Neuronal stem cell (in vitro differentiated cells): ENCODE data around the gene MED29.

Source experiments
- DNase-seq: peaks from one replicate; pipeline ENCODE4 v3.0.0-alpha.2; 2013; ENCODE audit warnings: low spot score
- H2AFZ ChIP-seq: one replicate; pipeline ENCODE4 v1.6.1; 2013; ENCODE audit warnings: mild to moderate bottlenecking, low read length, inconsistent platforms
- H2AK5ac ChIP-seq: 2 replicates; pipeline ENCODE4 v1.6.1; 2013; ENCODE audit warnings: low read depth, mild to moderate bottlenecking, inconsistent platforms, low read length, moderate library complexity, mixed read lengths
- H2BK120ac ChIP-seq: 2 replicates; pipeline ENCODE4 v1.6.1; 2013; ENCODE audit warnings: low read depth, mild to moderate bottlenecking, inconsistent platforms, low read length, moderate library complexity, mixed read lengths
- H2BK12ac ChIP-seq: one replicate; pipeline ENCODE4 v1.6.1; 2013; ENCODE audit warnings: low read length, inconsistent platforms
- H2BK15ac ChIP-seq: 2 replicates; pipeline ENCODE4 v1.6.1; 2013; ENCODE audit warnings: mild to moderate bottlenecking, low read length, inconsistent platforms, mixed read lengths
- H2BK5ac ChIP-seq: one replicate; pipeline ENCODE4 v1.6.1; 2013; ENCODE audit warnings: inconsistent platforms, mild to moderate bottlenecking, low read length, moderate library complexity
- H3K14ac ChIP-seq: one replicate; pipeline ENCODE4 v1.6.1; 2013; ENCODE audit warnings: low read length, inconsistent platforms
- H3K18ac ChIP-seq: 2 replicates; pipeline ENCODE4 v1.6.1; 2013; ENCODE audit warnings: low read length, inconsistent platforms
- H3K23ac ChIP-seq: 2 replicates; pipeline ENCODE4 v1.6.1; 2013; ENCODE audit warnings: low read depth, mild to moderate bottlenecking, mixed read lengths, low read length, inconsistent platforms; ENCODE audit not compliant: poor library complexity
- H3K27ac ChIP-seq: replicated peaks from 3 replicates; pipeline ENCODE4 v1.5.1; 2013; ENCODE audit warnings: low read length, inconsistent platforms
- H3K27me3 ChIP-seq, 3 experiments: 2 replicates each; pipeline ENCODE4 v1.6.1; 2013; ENCODE audit warnings: low read length in 3 of 3, mild to moderate bottlenecking in 2 of 3, inconsistent platforms in 1 of 3, low read depth in 1 of 3, mixed read lengths in 1 of 3, moderate library complexity in 1 of 3; ENCODE audit not compliant: control insufficient read depth in 3 of 3, insufficient read depth in 3 of 3
- H3K36me3 ChIP-seq, 2 donors: replicated peaks in 1 of 2; 2 replicates each; pipeline ENCODE4 v1.6.1; 2013; ENCODE audit warnings: low read length in 2 of 2; ENCODE audit not compliant: control insufficient read depth in 2 of 2, insufficient read depth in 2 of 2
- H3K4ac ChIP-seq: 2 replicates; pipeline ENCODE4 v1.6.1; 2013; ENCODE audit warnings: inconsistent platforms, mild to moderate bottlenecking, low read length, moderate library complexity
- H3K4me1 ChIP-seq, 2 donors: 1 replicate in 1 of 2; 2 replicates in 1 of 2; pipeline ENCODE4 v1.6.1; 2013; ENCODE audit warnings: low read length in 2 of 2, low read depth in 1 of 2; ENCODE audit not compliant: control insufficient read depth in 2 of 2, insufficient read depth in 1 of 2
- H3K4me2 ChIP-seq: one replicate; pipeline ENCODE4 v1.6.1; 2013; ENCODE audit warnings: mild to moderate bottlenecking, low read length, inconsistent platforms; ENCODE audit not compliant: insufficient read depth, poor library complexity, severe bottlenecking
- H3K4me3 ChIP-seq, 2 donors: 2 replicates each; pipeline ENCODE4 v1.5.1; 2013; ENCODE audit warnings: low read length in 2 of 2, mild to moderate bottlenecking in 2 of 2, inconsistent platforms in 1 of 2, moderate library complexity in 1 of 2
- H3K79me1 ChIP-seq: one replicate; pipeline ENCODE4 v1.6.1; 2013; ENCODE audit warnings: low read depth, mild to moderate bottlenecking, inconsistent platforms, low read length, moderate library complexity
- H3K9ac ChIP-seq: one replicate; pipeline ENCODE4 v1.6.1; 2013; ENCODE audit warnings: mild to moderate bottlenecking, low read depth, low read length, inconsistent platforms; ENCODE audit not compliant: poor library complexity
- H3K9me3 ChIP-seq, 2 donors: replicated peaks in 1 of 2; 2 replicates each; pipeline versions ENCODE3 to v1.6.1; 2013; ENCODE audit warnings: low read length in 2 of 2, mild to moderate bottlenecking in 2 of 2, inconsistent platforms in 1 of 2, low read depth in 1 of 2, mixed read lengths in 1 of 2, moderate library complexity in 1 of 2; ENCODE audit not compliant: control insufficient read depth in 2 of 2, insufficient read depth in 1 of 2
- H4K8ac ChIP-seq: one replicate; pipeline ENCODE4 v1.6.1; 2013; ENCODE audit warnings: low read depth, mild to moderate bottlenecking, inconsistent platforms, low read length, moderate library complexity
- H4K91ac ChIP-seq: one replicate; pipeline ENCODE4 v1.6.1; 2013; ENCODE audit warnings: low read length, low read depth, mild to moderate bottlenecking, inconsistent platforms; ENCODE audit not compliant: poor library complexity
- WGBS, 2 donors: extraction: QIAGEN DNeasy Blood & Tissue Kit; methylation state at CpG; one replicate each; pipeline ENCODE4 v1.1.7; 2013; ENCODE audit warnings: missing lambda C conversion rate in 2 of 2, mixed read lengths in 1 of 2; ENCODE audit not compliant: insufficient read length in 2 of 2, insufficient replicate concordance in 1 of 2; ENCODE audit errors: extremely low coverage in 2 of 2; 5-methylcytosine and 5-hydroxymethylcytosine counted together

MED29 gene

GRCh38 chr19:39410831-39411080, 19.6 kb downstream of the MED29 start:
- no peak overlapping the region for H2AFZ ChIP-seq
- peaks cover 29 to 37% of the 10 kb centered on the region in 2 donors for H3K4me1 ChIP-seq
- H2BK120ac ChIP-seq = no peak overlapping the region
- no peak overlapping the region for H4K91ac ChIP-seq
- H3K9me3 ChIP-seq = no peaks in the 10 kb centered on the region
- peaks cover 7 to 21% of the 10 kb centered on the region in 2 donors for H3K36me3 ChIP-seq
- H3K79me1 ChIP-seq = peaks cover 8% of the 10 kb centered on the region
- H3K4me3 ChIP-seq = no peak overlapping the region
- DNase-seq = no peak
- H3K27me3 ChIP-seq = peaks cover 0 to 23% (median 0%) of the 10 kb centered on the region in 3 experiments
- H3K27ac ChIP-seq = no peak overlapping the region
- H4K8ac ChIP-seq = no peak overlapping the region
- peak overlapping the region; percentile 25 for H2AK5ac ChIP-seq
- H3K23ac ChIP-seq = no peak overlapping the region
- WGBS, 2 donors = no CpG with 5 or more reads among the region's 1 CpG
- no peak overlapping the region for H3K14ac ChIP-seq
- peak overlapping the region; percentile 96 for H3K18ac ChIP-seq
- H2BK15ac ChIP-seq = no peak overlapping the region
- no peak overlapping the region for H3K9ac ChIP-seq
- H3K4me2 ChIP-seq = no peak overlapping the region
- no peak overlapping the region for H2BK5ac ChIP-seq
- H3K4ac ChIP-seq = no peak overlapping the region
- no peak overlapping the region for H2BK12ac ChIP-seq

- WGBS, 2 donors = no CpG with 5 or more reads among the region's 9 CpGs
- Histone ChIP-seq H2AK5ac (peak overlapping the region; percentile 25), H2BK15ac (peak overlapping the region; percentile 56), H3K23ac (no peak overlapping the region), H3K4me1 (peaks cover 32 to 33% of the 10 kb centered on the region in 2 donors), H2BK12ac (no peak overlapping the region), H3K4me3 (peak overlapping the region in 1 of 2 donors; percentile 95), H4K91ac (no peak overlapping the region), H3K18ac (no peak overlapping the region), H3K4me2 (no peak overlapping the region), H2AFZ (no peak overlapping the region), H3K9ac (no peak overlapping the region), H2BK120ac (no peak overlapping the region), H3K79me1 (peaks cover 11% of the 10 kb centered on the region), H4K8ac (no peak overlapping the region), H3K27ac (no peak overlapping the region), H3K27me3 (peaks cover 0 to 23% (median 0%) of the 10 kb centered on the region in 3 experiments), H3K9me3 (no peaks in the 10 kb centered on the region), H3K36me3 (peaks cover 12 to 26% of the 10 kb centered on the region in 2 donors), H3K4ac (no peak overlapping the region), H3K14ac (no peak overlapping the region), H2BK5ac (no peak overlapping the region)
- DNase-seq = no peak
Measured at GRCh38 chr19:39411081-39411831, 20.1 kb downstream of the MED29 start.

- Histone ChIP-seq H2BK5ac (no peak overlapping the region), H3K79me1 (peaks cover 15% of the 10 kb centered on the region), H2BK120ac (no peak overlapping the region), H3K23ac (no peak overlapping the region), H2AK5ac (no peak overlapping the region), H2AFZ (no peak overlapping the region), H3K18ac (no peak overlapping the region), H3K9ac (no peak overlapping the region), H3K4me1 (peaks cover 32 to 37% of the 10 kb centered on the region in 2 donors), H3K4me2 (no peak overlapping the region), H3K14ac (no peak overlapping the region), H3K4ac (no peak overlapping the region), H3K36me3 (peaks cover 15 to 31% of the 10 kb centered on the region in 2 donors), H4K8ac (no peak overlapping the region), H3K9me3 (no peaks in the 10 kb centered on the region), H2BK12ac (no peak overlapping the region), H4K91ac (no peak overlapping the region), H3K27ac (no peak overlapping the region), H2BK15ac (no peak overlapping the region), H3K27me3 (peaks cover 0 to 22% (median 0%) of the 10 kb centered on the region in 3 experiments), H3K4me3 (peak overlapping the region; percentile 62 to 95)
- peak; percentile 89 for DNase-seq
- WGBS, 2 donors = no CpG with 5 or more reads among the region's 7 CpGs
Measured at GRCh38 chr19:39411832-39412099, 20.6 kb downstream of the MED29 start.

DNA sequence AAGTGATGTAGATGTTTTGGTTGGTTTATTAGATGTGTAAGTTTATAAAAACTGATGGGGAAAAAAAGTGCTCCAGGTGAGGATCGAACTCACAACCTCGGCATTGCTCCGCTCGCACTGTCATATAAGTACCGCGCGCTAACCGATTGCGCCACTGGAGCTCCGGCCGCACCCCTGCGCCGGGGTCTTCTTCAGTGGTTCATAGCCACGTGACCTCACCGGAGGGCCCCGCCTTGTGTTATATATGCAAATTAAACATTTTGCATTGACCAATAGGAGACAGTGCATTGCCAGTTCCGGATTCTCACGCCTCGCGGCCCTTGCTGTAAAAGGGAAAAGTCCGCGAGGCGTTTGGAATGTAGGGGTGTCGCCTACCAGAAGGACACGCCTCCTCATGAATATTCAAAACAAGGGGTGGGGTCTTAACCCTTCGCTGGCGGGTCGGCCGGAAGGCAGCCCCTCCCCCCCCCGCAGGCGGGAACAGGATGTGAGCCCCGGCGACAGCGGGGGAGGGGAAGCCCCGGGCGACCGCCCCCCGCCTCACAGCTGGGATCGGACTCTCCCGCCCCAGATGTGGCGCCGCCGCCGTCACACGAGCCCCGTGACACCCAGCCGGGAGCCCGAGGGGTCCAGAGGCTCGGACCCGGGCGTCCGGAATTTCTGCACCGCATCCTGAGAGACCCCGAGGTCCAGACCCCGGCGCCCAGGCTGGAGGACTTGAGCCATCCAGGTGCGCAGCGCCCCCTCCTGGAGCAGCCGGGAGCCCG, 21.1 kb downstream of the MED29 start, which contains the start of gene PLEKHG2:
Gene PLEKHG2 (plus strand): TSS at position 570 of the 767 bp plus-strand sequence. CDS start 1,418 bp downstream, outside the sequence.
- Histone ChIP-seq H3K14ac (peak within 1 kb of the TSS; percentile 83), H2BK5ac (peak within 1 kb of the TSS; percentile 98), H3K9ac (peak within 1 kb of the TSS; percentile 93), H2AK5ac (peak within 1 kb of the TSS; percentile 100), H3K27ac (peak within 1 kb of the TSS; percentile 95), H2BK15ac (peak within 1 kb of the TSS; percentile 99), H3K18ac (peak within 1 kb of the TSS; percentile 99), H3K4me1 (peaks cover 32 to 36% of the 10 kb centered on the region in 2 donors), H3K27me3 (peaks cover 0 to 17% (median 0%) of the 10 kb centered on the region in 3 experiments), H3K4ac (peak within 1 kb of the TSS; percentile 32), H2AFZ (peak within 1 kb of the TSS; percentile 94), H2BK120ac (peak within 1 kb of the TSS; percentile 93), H3K4me3 (peak within 1 kb of the TSS; percentile 95), H4K8ac (no peak within 1 kb of the TSS), H3K23ac (peak within 1 kb of the TSS; percentile 96), H2BK12ac (peak within 1 kb of the TSS; percentile 94), H3K36me3 (peaks cover 17 to 36% of the 10 kb centered on the region in 2 donors), H3K4me2 (peak within 1 kb of the TSS; percentile 87), H3K9me3 (no peaks in the 10 kb centered on the region), H3K79me1 (peaks cover 15% of the 10 kb centered on the region), H4K91ac (peak within 1 kb of the TSS; percentile 88)
- DNase-seq = peak; percentile 100
- WGBS, 2 donors = no CpG with 5 or more reads among the region's 60 CpGs
